Testis (tissue), 3 donors: ENCODE data around the gene HS3ST5. TPM values are rescaled to one million over a fixed set of nuclear protein-coding genes. Genes with fewer than 3 reads are reported as not detected.

Source experiments
- DNase-seq: peaks from one replicate; pipeline ENCODE4 v3.0.0-alpha.2; 2019
- H3K27ac ChIP-seq, 2 donors: fragments of 200-600 bp; sonication (generic); one replicate each; pipeline ENCODE4 v1.5.1; 2019
- H3K27me3 ChIP-seq: fragments of 200-600 bp; sonication (generic); one replicate; pipeline ENCODE4 v1.5.1; 2019
- H3K36me3 ChIP-seq: fragments of 200-600 bp; sonication (generic); one replicate; pipeline ENCODE4 v1.5.1; 2017; ENCODE audit warnings: low read depth; ENCODE audit errors: missing control alignments
- H3K4me1 ChIP-seq: fragments of 200-600 bp; sonication (generic); one replicate; pipeline ENCODE4 v1.5.1; 2019
- H3K4me3 ChIP-seq, 2 donors: fragments of 200-600 bp; sonication (generic); one replicate each; pipeline ENCODE4 v1.5.1; 2017 to 2019
- H3K9me3 ChIP-seq: fragments of 200-600 bp; sonication (generic); one replicate; pipeline ENCODE4 v1.5.1; 2017
- CTCF ChIP-seq, 3 experiments: fragments of 450-650 bp in 2 of 3; fragments of 200-600 bp in 1 of 3; sonication (generic) in 1 of 3; IDR thresholded peaks; one replicate each; pipeline ENCODE4 v1.5.1; 2016 to 2019; ENCODE audit warnings: antibody characterized with exemption in 3 of 3, mild to moderate bottlenecking in 2 of 3, moderate library complexity in 1 of 3
- POLR2A ChIP-seq: fragments of 450-650 bp; IDR thresholded peaks from one replicate; pipeline ENCODE4 v1.6.1; 2017; ENCODE audit warnings: antibody characterized with exemption, mild to moderate bottlenecking, moderate library complexity
- WGBS, 2 donors: methylation state at CpG; one replicate each; pipeline ENCODE4 v1.1.5; 2018; 5-methylcytosine and 5-hydroxymethylcytosine counted together
- intact Hi-C: fragments of 100-400 bp; cut with DNase I; formaldehyde crosslinking; loops from one replicate; pipeline ENCODE4 v1.15.1; 2023; ENCODE audit warnings: low total_unique reads
- polyA plus RNA-seq: library from polyadenylated mRNA; stranded (reverse); fragments of 350-450 nt; fragmentation: Illumina TruSeq; extraction: RNeasy Lipid Tissue Mini Kit (QIAGEN cat#74804); gene quantifications from one replicate; pipeline ENCODE4 v1.2.3, GENCODE V29; 2014; ENCODE audit warnings: low read depth, low replicate concordance; ENCODE audit not compliant: insufficient read depth
- total RNA-seq, 2 donors: library from RNA; depleted of rRNA; stranded (reverse); fragments of >200 nt; gene quantifications; one replicate each; pipeline ENCODE4 v1.2.3, GENCODE V29; 2016

HS3ST5 gene
- total and polyA plus RNA-seq, 3 donors from 2014 or later = 0.12 to 0.20 (median 0.16) TPM

GRCh38 chr6:114312931-114313330, 29.9 kb downstream of the HS3ST5 start:
- H3K4me3 ChIP-seq = no peak overlapping the region
- WGBS, 2 donors = 87 to 90% methylated on average over 4 of the region's 4 CpGs
- no peaks in the 10 kb centered on the region for H3K9me3 ChIP-seq
- intact Hi-C loops = no loop called here
- no peak for DNase-seq
- no peak for TF ChIP-seq POLR2A
- no peak for TF ChIP-seq CTCF (IDR thresholded peaks at IDR 0.05)
- H3K36me3 ChIP-seq = no peaks in the 10 kb centered on the region
- no peaks in the 10 kb centered on the region for H3K4me1 ChIP-seq
- H3K27me3 ChIP-seq = no peaks in the 10 kb centered on the region
- H3K27ac ChIP-seq = no peak overlapping the region

GRCh38 chr6:114310053-114310452, 32.8 kb downstream of the HS3ST5 start:
- DNase-seq = no peak
- WGBS, 2 donors = 79 to 80% methylated on average over 2 of the region's 2 CpGs
- H3K27ac ChIP-seq = no peak overlapping the region
- no peaks in the 10 kb centered on the region for H3K4me1 ChIP-seq
- TF ChIP-seq CTCF (IDR thresholded peaks at IDR 0.05) (no peak), POLR2A (no peak)
- H3K36me3 ChIP-seq = no peaks in the 10 kb centered on the region
- H3K4me3 ChIP-seq = no peak overlapping the region
- intact Hi-C loops = no loop called here
- H3K9me3 ChIP-seq = no peaks in the 10 kb centered on the region
- no peaks in the 10 kb centered on the region for H3K27me3 ChIP-seq

- WGBS, 2 donors = 75 to 93% methylated on average over 1 of the region's 1 CpG
- Histone ChIP-seq H3K4me3 (no peak overlapping the region), H3K9me3 (no peaks in the 10 kb centered on the region), H3K4me1 (no peaks in the 10 kb centered on the region), H3K27me3 (no peaks in the 10 kb centered on the region), H3K27ac (no peak overlapping the region), H3K36me3 (no peaks in the 10 kb centered on the region)
- TF ChIP-seq POLR2A = no peak
- TF ChIP-seq CTCF (IDR thresholded peaks at IDR 0.05) = peak in 1 of 3 experiments; percentile 51
- DNase-seq = no peak
- intact Hi-C loops = no loop called here
Measured at GRCh38 chr6:114304304-114304887, 38.4 kb downstream of the HS3ST5 start.

GRCh38 chr6:114301596-114302219, 41.1 kb downstream of the HS3ST5 start:
- intact Hi-C loops = no loop called here

More at GRCh38 chr6:114301596-114302219, 41.1 kb downstream of the HS3ST5 start:
- TF ChIP-seq POLR2A = no peak
- no peak for TF ChIP-seq CTCF (IDR thresholded peaks at IDR 0.05)
- 86 to 88% methylated on average over 2 of the region's 2 CpGs for WGBS, 2 donors
- Histone ChIP-seq H3K27me3 (no peaks in the 10 kb centered on the region), H3K27ac (no peak overlapping the region), H3K4me3 (no peak overlapping the region), H3K36me3 (no peaks in the 10 kb centered on the region), H3K9me3 (no peaks in the 10 kb centered on the region), H3K4me1 (no peaks in the 10 kb centered on the region)
- no peak for DNase-seq
